GM18520 (cell line): ENCODE results near the gene COL5A1.

Experiments used
- ATAC-seq: cut with Tn5 transposase; IDR thresholded peaks from one replicate; pipeline ENCODE4 v1.9.1; 2021; ENCODE audit not compliant: unreplicated experiment

Gene COL5A1

DNA sequence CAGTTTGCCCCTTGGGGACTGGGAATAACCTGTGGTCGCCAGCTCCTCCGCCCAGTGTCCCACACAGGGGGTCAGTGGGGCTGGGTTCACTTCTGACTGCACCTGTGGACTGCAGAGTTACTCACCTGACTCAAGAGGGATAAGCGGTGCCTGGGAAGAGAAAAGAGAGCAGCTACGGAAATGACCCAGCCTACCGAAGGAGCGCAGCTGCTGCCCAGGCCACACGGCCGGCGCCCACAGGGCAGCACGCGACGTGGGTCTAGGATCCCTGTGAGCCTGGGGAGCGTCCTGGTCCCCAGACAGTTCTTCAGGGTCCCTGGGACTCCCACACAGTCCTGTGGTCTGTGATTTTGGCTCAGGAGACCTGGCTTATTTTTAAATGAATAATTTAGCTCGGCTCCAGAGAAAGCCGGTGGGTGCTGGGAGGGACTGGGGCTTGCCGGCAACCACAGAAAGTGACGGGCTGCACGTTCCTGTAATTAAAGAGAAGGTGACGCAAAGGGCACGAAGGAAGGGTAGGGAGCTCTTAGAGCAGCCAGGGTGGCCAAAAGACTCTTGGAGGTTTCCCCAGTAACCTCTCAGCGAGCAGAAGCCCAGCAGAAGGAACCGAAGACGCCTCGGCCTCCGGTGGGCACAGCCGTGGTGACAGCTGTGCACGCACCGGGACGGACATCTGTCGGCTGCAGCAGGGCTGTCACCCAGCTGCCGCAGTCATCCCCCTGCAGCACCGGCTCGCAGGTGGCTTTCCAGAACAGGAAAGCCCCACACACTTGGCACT, 141.5 kb downstream of the COL5A1 start:
- ATAC-seq, result no peak

DNA sequence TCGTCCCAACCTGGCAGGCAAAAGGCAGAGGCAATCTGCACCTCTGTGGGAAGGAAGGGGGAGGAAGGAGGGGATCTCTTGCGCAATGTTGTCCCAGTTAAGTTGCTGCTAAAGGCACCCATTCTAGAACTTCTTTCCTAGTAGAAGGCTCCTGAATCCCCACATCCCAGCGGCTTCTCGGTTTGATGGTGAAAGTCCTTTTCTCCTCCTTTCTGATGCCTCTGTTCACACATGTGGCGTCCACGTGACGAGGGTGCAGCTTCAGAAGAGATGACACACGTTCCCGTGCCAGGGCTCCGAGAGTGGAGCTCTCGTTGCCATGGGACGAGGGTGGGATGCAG, 142.1 kb downstream of the COL5A1 start:
- no peak for ATAC-seq

DNA sequence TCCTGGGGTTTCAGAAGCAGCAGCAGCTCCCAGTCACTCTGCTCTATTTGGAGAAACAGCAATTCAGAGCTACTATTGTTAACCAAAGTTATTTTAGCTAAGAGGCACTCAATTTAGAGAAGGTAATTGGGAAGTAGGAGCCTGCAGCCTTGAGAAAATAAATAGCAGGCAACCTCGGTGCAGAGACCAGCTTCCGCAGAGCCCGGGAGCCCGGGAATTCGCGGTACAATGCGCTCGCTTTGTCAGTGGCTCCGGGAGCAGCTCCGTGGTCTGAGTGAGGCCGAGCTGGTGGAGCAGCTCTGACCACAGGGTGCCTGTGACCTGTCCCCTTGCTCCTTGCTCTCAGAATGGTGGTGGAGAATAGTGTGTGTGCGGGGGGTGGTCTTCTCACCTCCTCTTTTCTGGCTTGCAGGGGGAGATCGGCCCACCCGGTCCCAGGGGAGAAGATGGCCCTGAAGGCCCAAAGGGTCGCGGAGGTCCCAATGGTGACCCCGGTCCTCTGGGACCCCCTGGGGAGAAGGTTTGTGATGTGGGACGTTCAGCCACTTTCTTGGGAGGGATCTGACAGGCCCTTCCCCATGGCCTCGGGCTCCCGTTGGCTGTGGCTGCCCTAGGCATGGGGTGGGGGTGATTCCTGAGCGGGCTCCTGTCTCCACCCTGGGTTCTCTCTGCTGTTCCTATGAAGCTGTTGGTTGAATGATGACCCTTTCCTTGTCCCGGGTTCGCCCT, 143.1 kb downstream of the COL5A1 start:
- no peak for ATAC-seq

GRCh38 chr9:134785325-134786108, 143.9 kb downstream of the COL5A1 start:
- no peak for ATAC-seq

GRCh38 chr9:134787601-134788531, 146.3 kb downstream of the COL5A1 start:
- no peak for ATAC-seq

- no peak for ATAC-seq
These were observed 147.6 kb downstream of the COL5A1 start for GRCh38 chr9:134789168-134789567.

GRCh38 chr9:134791009-134791408, 149.4 kb downstream of the COL5A1 start:
- ATAC-seq, result no peak

GRCh38 chr9:134792627-134793026, 151.0 kb downstream of the COL5A1 start:
- no peak for ATAC-seq

DNA sequence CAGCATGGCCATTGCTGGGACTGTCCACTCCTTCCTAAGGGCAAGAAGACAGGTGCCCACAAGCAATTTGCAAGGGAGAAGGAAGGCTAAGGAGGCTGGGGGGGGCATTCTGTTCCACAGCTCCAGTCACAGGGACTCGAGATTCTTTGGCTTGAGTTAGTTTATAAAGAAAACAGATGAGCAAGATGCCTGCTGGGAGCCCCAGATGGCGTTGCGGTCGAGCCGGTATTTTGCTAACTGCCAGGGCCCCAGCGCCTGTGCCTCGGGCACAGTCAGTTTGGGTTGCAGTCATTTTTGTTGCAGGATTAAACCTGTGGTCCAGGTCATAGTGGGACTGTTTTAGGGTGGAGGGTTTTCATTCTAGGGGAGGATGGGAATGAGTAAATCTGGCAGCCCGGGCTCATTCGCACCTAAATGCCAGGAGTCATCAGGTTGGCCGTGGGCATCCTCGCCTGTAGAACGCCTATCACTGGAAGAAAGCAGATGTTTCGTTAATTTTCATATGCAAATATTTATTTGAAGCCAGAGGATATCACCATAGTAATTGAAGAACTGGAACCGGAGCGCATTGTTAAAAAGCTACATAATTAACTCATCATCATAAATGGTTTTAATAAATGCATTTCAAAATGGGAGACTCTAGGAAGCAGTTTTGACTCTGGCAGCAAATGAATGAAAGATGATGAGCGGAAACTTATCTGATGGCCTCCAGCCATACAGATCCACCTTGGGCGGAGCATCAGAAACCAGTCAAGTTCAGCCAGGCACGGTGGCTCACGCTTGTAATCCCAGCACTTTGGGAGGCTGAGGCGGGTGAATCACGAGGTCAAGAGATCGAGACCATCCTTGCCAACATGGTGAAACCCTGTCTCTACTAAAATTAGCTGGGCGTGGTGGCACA, 151.9 kb downstream of the COL5A1 start:
- no peak for ATAC-seq

DNA sequence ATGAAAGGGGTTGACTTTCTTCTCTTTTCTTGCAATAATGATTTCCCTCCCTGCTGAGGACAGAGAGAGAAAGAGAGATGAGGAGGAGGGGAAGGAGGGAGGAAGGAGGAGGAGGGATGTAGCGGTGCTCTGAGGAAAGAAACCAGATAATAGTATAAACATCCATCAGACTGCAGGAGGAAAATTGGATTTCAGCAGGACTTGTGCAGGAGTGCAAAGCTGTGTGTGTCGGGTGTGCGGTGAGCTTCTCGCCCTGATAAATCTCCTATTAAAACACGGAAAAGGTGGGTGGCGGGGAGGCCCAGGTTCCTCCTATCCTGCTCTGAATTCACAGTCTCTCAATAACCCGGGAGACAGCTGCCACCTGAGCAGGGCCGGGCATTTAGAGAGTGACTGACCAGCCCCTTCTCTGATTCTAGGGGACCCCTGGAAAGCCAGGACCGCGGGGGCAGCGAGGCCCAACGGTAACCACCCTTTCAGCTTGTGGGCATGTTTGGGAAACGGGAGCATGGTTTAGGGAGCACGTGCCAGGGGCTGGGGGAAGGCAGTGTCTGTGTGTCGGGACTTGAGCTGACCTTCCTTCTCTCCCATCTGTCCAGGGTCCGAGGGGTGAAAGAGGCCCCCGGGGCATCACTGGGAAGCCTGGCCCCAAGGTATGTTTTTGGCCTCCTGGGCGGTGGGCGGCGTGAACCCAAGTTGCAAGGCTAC, 153.2 kb downstream of the COL5A1 start:
- no peak for ATAC-seq

DNA sequence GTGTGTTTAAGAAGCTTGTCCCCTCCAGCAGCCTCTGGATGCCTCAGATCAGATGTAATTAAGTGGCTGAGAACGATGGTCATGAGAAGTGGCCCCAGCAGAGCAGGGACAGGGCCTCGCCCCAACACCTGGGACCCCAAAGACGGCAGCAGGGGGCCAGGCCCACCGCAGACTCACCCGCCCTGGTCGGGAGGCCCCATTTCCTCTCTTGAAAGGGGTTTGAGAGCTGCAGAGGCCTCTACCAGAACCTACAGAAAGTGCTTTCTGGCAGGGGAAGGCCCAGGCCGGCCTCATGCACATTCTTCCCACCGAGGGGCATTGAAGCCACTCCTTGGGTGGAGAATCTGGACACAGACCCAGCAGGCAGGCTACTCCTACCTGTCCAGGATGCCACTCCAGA, 153.8 kb downstream of the COL5A1 start:
- no peak for ATAC-seq

DNA sequence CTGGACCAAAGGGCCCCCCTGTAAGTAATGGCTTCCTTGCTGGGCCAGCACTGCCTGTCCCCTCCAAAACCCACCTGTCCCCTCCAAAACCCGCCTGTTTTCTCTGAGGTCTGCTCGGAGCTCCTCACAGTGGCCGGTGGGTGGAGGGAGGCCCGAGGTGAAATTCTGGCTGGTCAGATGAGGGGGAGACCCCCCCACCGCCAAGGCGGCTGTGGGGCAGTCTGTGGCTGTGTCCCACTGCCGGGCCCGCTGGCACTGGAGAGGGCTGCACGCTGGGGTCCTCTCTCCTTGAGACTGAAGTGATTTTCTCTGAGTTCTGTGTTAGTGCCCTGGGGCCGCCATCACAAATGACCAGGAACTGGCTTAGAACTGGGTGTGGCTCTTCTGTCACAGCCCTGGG, 155.3 kb downstream of the COL5A1 start:
- no peak for ATAC-seq

DNA sequence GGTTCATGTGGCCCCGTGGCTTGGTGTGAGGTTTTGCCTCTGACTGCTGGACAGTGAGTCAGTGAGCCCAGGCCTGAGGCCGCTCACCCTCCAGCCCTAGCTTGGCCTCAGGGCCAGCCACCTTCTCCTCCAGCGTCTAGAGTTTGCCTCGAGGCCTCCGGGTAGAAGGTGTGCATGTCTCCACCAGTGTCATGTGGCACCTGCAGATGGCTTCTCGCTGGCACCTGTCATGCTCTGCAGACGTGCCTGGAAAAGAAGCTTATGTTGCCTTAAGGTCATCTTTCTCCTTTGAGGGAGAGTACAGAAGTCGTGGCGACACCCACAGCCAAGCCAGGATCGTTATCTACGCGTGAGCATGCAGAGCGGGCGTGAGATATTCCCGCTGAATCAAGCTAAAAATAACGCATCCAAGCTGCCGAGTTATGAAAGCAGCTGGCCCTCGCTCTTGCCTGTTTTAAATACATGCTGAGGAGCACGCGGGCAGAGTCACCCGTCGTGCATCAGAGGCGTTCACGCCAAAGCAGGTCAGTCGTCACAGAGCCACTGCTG, 159.3 kb downstream of the COL5A1 start:
- ATAC-seq, result no peak

- ATAC-seq, result no peak
These were observed 160.7 kb downstream of the COL5A1 start for GRCh38 chr9:134802216-134802795.

GRCh38 chr9:134804871-134805270, 163.3 kb downstream of the COL5A1 start:
- ATAC-seq, result no peak

DNA sequence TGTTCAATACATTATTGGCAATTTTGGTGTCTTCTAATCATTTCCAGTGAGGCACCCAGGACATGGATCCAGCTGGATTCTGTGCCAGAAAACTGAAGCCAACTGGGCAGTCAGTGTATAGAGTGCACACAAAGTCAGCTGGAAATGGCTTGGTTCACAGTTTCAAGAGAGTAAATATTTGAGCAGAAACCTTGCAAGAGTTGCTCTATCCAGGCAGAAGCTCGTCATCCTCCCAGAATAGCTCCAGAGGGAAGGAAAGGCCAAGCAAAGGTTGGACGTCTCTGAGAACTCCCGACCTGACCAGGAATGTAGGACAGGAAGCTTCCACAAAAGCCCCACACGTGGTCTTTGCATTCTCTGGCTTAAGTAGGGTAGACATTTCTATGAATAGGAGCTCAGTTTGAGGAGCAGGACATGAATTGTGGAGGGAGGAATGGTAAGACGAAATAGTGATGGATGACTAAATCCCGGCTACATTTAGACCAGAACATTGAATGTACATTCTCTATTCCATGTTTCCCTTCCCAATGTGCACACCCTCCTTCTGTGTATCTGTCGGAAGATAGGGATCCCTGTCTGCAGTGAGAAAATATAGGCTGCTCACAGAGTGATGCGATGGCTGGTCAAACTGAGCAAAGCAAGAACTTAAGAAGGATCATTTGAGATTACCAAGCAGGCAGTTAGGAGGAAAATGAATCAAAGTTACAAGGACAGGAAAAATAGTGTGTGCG, 166.3 kb downstream of the COL5A1 start:
- no peak for ATAC-seq

- no peak for ATAC-seq
These were observed 166.8 kb downstream of the COL5A1 start for GRCh38 chr9:134808447-134808792.

DNA sequence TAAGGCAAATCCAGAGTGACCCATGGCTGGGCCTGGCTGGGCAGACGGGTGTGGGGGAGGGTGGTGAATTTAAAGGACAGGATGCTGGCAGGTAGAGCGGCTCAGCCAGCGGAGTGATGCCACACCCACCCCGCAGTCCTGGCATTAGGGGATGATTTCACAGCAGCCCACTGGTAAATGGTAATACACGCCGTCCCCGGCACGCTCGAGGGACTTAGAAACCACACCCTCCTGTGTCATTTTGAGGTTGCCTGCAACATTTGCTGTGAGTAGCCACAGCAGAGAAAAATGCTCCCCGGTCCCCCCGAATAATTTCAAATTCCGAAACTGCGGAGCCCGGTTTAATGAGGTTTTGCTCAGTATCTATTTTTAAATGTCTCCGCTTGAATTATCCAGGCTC, 167.7 kb downstream of the COL5A1 start:
- no peak for ATAC-seq
